Measurements from ENCODE around the gene CCSAP. TPM values are rescaled to one million over a fixed set of nuclear protein-coding genes. Genes with fewer than 3 reads are reported as not detected.
"Not testable (repeated sequence)": the region's sequence is repeated elsewhere in the genome, so short reads cannot be mapped to it uniquely, and the experiment has no call there.

CCSAP gene
- total and polyA plus RNA-seq, 12 donors, result 1.7 to 5.4 (median 4.0) TPM

DNA sequence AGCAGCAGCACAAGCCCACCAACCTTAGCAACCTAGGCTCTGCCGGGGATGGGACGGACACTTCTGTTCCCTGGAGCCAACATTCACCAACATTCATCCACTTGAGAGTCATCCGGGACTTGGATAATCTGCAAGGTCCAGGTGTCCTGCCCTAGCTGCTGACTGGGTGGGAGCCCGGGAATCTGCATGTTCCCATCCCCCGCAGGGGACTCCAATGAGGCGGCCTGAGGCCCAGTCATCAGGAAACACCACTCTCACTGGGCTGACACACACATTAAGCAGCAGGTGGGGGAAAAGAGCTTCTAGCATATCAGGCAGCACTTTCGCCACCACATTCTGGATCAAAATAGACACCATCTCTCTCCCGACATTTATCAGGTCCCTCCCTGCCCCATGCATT lies 38.4 kb upstream of the CCSAP start:
- H3K27ac ChIP-seq, result no peak overlapping the region
- no peaks in the 10 kb centered on the region for H3K9me3 ChIP-seq (replicated peaks in 1 of 3)
- no peak for DNase-seq
- TF ChIP-seq, protein P1, sequence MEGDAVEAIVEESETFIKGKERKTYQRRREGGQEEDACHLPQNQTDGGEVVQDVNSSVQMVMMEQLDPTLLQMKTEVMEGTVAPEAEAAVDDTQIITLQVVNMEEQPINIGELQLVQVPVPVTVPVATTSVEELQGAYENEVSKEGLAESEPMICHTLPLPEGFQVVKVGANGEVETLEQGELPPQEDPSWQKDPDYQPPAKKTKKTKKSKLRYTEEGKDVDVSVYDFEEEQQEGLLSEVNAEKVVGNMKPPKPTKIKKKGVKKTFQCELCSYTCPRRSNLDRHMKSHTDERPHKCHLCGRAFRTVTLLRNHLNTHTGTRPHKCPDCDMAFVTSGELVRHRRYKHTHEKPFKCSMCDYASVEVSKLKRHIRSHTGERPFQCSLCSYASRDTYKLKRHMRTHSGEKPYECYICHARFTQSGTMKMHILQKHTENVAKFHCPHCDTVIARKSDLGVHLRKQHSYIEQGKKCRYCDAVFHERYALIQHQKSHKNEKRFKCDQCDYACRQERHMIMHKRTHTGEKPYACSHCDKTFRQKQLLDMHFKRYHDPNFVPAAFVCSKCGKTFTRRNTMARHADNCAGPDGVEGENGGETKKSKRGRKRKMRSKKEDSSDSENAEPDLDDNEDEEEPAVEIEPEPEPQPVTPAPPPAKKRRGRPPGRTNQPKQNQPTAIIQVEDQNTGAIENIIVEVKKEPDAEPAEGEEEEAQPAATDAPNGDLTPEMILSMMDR (IDR thresholded peaks at IDR 0.05), result no peak
- no peak for TF ChIP-seq POLR2A (IDR thresholded peaks at IDR 0.05)
- 72 to 85% (median 77%) methylated on average over 4 to 8 of the region's 8 CpGs for WGBS, 4 donors
- H3K27me3 ChIP-seq, result no peaks in the 10 kb centered on the region
- H3K4me1 ChIP-seq (replicated peaks in 1 of 2), result no peaks in the 10 kb centered on the region
- intact Hi-C loops (cut with DNase I), result no loop called here
- H3K36me3 ChIP-seq (replicated peaks in 1 of 2), result no peaks in the 10 kb centered on the region
- H3K4me3 ChIP-seq, result no peak overlapping the region

GRCh38 chr1:229380536-229381160 lies 37.8 kb upstream of the CCSAP start:
- H3K4me3 ChIP-seq, result no peak overlapping the region
- H3K4me1 ChIP-seq (replicated peaks in 1 of 2), result no peaks in the 10 kb centered on the region
- H3K36me3 ChIP-seq (replicated peaks in 1 of 2), result no peaks in the 10 kb centered on the region
- no peaks in the 10 kb centered on the region for H3K9me3 ChIP-seq (replicated peaks in 1 of 3)
- 67 to 77% (median 73%) methylated on average over 7 to 14 of the region's 14 CpGs for WGBS, 4 donors
- H3K27me3 ChIP-seq, result no peaks in the 10 kb centered on the region
- H3K27ac ChIP-seq, result no peak overlapping the region
- TF ChIP-seq, protein P1 (IDR thresholded peaks at IDR 0.05), result no peak
- no peak for TF ChIP-seq POLR2A (IDR thresholded peaks at IDR 0.05)
- intact Hi-C loops (cut with DNase I), result no loop called here
- no peak for DNase-seq

- H3K27me3 ChIP-seq, result no peaks in the 10 kb centered on the region
- no peaks in the 10 kb centered on the region for H3K4me1 ChIP-seq (replicated peaks in 1 of 2)
- no peaks in the 10 kb centered on the region for H3K9me3 ChIP-seq (replicated peaks in 1 of 3)
- TF ChIP-seq, protein P1 (IDR thresholded peaks at IDR 0.05), result no peak
- TF ChIP-seq POLR2A (IDR thresholded peaks at IDR 0.05), result no peak
- H3K27ac ChIP-seq, result no peak overlapping the region
- H3K4me3 ChIP-seq, result no peak overlapping the region
- DNase-seq, result peak in 1 of 7 donors; percentile 7
- 62 to 69% (median 64%) methylated on average over 5 of the region's 5 CpGs for WGBS, 4 donors
- intact Hi-C loops (cut with DNase I), result no loop called here
- H3K36me3 ChIP-seq (replicated peaks in 1 of 2), result no peaks in the 10 kb centered on the region
Measured at GRCh38 chr1:229379846-229380245, 37.0 kb upstream of the CCSAP start.

DNA sequence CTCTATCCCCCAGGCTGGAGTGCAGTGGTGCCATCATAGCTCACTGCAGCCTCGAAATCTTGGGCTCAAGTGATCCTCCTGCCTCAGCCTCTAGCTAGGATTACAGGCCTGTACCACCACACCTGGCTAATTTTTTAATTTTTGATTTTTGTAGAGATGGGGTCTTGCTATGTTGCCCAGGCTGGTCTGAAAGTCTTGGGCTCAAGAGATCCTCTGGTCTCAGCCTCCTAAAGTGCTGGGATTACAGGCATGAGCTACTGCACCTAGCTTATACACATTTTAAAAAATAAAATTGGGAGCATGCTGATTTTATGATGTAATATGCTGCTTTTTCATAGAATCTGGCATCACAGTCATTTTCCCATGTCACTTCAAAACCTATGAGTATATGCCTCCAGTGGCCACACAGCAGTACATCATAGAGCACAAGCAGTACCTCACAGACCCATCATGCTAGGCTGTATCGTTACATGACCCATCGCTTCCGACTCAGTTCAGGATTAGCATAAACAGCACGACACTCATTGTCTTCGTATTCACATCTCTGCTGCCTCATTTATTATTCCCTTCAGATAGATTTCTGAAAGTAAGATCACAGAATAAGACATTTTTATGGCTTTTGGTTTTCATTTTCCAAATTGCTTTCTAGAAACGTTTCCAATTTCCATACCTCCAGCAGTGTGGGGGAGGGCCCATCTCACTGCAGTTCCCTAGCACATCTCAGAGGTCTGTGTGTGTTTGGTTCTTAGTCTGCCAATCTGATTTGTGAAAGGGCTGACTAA lies 35.9 kb upstream of the CCSAP start:
- Histone ChIP-seq H3K4me1 (replicated peaks in 1 of 2) (no peaks in the 10 kb centered on the region), H3K4me3 (no peak overlapping the region), H3K36me3 (replicated peaks in 1 of 2) (no peaks in the 10 kb centered on the region), H3K27me3 (no peaks in the 10 kb centered on the region), H3K9me3 (replicated peaks in 1 of 3) (no peaks in the 10 kb centered on the region), H3K27ac (no peak overlapping the region)
- no peak for DNase-seq
- no peak for TF ChIP-seq POLR2A (IDR thresholded peaks at IDR 0.05)
- TF ChIP-seq, protein P1 (IDR thresholded peaks at IDR 0.05), result no peak
- 65 to 73% (median 67%) methylated on average over 7 of the region's 7 CpGs for WGBS, 4 donors
- intact Hi-C loops (cut with DNase I), result no loop called here

- intact Hi-C loops (cut with DNase I), result not testable (repeated sequence)
Measured at GRCh38 chr1:229378035-229378434, 35.2 kb upstream of the CCSAP start.

More at GRCh38 chr1:229378035-229378434, 35.2 kb upstream of the CCSAP start:
- 94 to 96% (median 95%) methylated on average over 6 of the region's 6 CpGs for WGBS, 4 donors
- not testable (repeated sequence) for H3K4me3 ChIP-seq; H3K36me3 ChIP-seq (replicated peaks in 1 of 2); H3K4me1 ChIP-seq (replicated peaks in 1 of 2); H3K27me3 ChIP-seq; H3K9me3 ChIP-seq (replicated peaks in 1 of 3); H3K27ac ChIP-seq; DNase-seq

Data from adrenal gland (tissue), 12 donors.